ENCODE results near the gene IL17RA.

DNA sequence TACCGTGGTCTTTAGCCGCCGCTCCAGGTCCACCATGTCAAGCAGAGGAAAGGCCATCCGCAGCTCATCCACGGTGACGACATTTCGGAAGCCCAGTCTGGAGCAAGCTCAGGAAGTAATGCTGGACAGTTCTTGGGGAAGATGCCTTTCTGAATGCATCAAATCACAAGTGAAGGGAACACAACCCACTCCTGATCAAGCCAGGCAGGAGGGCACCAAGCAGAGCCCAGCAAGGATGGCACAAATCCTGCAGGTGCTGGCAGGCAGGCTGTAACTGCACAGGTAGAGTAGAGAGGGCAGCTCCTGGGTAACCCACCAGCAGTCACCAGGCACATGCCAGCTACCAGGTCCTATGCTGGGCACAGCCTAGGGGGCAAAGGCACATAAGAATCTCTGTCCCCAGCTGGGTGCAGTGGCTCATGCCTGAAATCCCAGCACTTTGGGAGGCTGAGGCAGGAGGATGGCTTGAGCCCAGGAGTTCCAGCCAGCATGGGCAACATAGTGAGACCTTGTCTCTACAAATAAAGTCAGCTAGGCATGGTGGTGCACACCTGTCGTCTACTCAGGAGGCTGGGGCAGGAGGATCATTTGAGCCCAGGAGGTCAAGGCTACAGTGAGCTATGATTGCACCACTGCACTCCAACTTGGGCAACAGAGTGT, 60.4 kb downstream of the IL17RA start:
- no peak for TF ChIP-seq SIN3A (IDR thresholded peaks at IDR 0.05; ENCODE audit: borderline replicate concordance, insufficient read depth, low read length)
- no peak for TF ChIP-seq TAF1 (IDR thresholded peaks at IDR 0.05; ENCODE audit: borderline replicate concordance, insufficient read depth, low read length)
- TF ChIP-seq REST (IDR thresholded peaks at IDR 0.05; ENCODE audit: insufficient read depth in 1 of 2, low read depth in 2 of 2, low read length in 2 of 2), result no peak
